Measurements from ENCODE around the gene CCDC157. TPM values are rescaled to one million over a fixed set of nuclear protein-coding genes. Genes with fewer than 3 reads are reported as not detected.
A peak's percentile ranks its signal among the peaks of the same experiment; 100 is the strongest.

Gene CCDC157
- total RNA-seq, 4 donors from 2014 or later = 0.17 to 4.5 (median 2.7) TPM

- H3K4me3 ChIP-seq (ENCODE audit: low read depth, poor library complexity, severe bottlenecking) = no peak overlapping the region
- no peak for DNase-seq (ENCODE audit: low spot score in 2 of 2)
- TF ChIP-seq CTCF (IDR thresholded peaks at IDR 0.05) (no peak), POLR2A (IDR thresholded peaks at IDR 0.05) (no peak)
- intact Hi-C loops (cut with DNase I; ENCODE audit: low total_unique reads) = no loop called here
- WGBS, 2 donors = 94 to 95% methylated on average over 1 of the region's 1 CpG
Observed at GRCh38 chr22:30416837-30417236, 60.0 kb downstream of the CCDC157 start.

GRCh38 chr22:30420347-30421125 lies 63.7 kb downstream of the CCDC157 start:
- no peak for DNase-seq (ENCODE audit: low spot score in 2 of 2)
- TF ChIP-seq CTCF (IDR thresholded peaks at IDR 0.05) (no peak), POLR2A (IDR thresholded peaks at IDR 0.05) (no peak)
- intact Hi-C loops (cut with DNase I; ENCODE audit: low total_unique reads) = loop anchor here (10.0 kb wide), 1 partner anchor 894 kb away; no protein-coding TSS in a partner anchor
- 51 to 73% methylated on average over 6 of the region's 6 CpGs for WGBS, 2 donors
- H3K4me3 ChIP-seq (ENCODE audit: low read depth, poor library complexity, severe bottlenecking) = no peak overlapping the region

GRCh38 chr22:30421695-30422480 lies 65.1 kb downstream of the CCDC157 start:
- intact Hi-C loops (cut with DNase I; ENCODE audit: low total_unique reads) = loop anchor here (10.0 kb wide), 1 partner anchor 893 kb away; no protein-coding TSS in a partner anchor
- no peak for DNase-seq (ENCODE audit: low spot score in 2 of 2)
- no peak for TF ChIP-seq POLR2A (IDR thresholded peaks at IDR 0.05)
- no peak for TF ChIP-seq CTCF (IDR thresholded peaks at IDR 0.05)
- H3K4me3 ChIP-seq (ENCODE audit: low read depth, poor library complexity, severe bottlenecking) = no peak overlapping the region
- 69 to 83% methylated on average over 8 of the region's 8 CpGs for WGBS, 2 donors

GRCh38 chr22:30422481-30423300 lies 65.9 kb downstream of the CCDC157 start:
- peak; percentile 80 to 94 for DNase-seq (ENCODE audit: low spot score in 2 of 2)
- intact Hi-C loops (cut with DNase I; ENCODE audit: low total_unique reads) = loop anchor here (10.0 kb wide), 1 partner anchor 892 kb away; no protein-coding TSS in a partner anchor
- peak overlapping the region; percentile 36 for H3K4me3 ChIP-seq (ENCODE audit: low read depth, poor library complexity, severe bottlenecking)
- 29 to 31% methylated on average over 17 to 18 of the region's 18 CpGs for WGBS, 2 donors
- TF ChIP-seq POLR2A (IDR thresholded peaks at IDR 0.05) (no peak), CTCF (IDR thresholded peaks at IDR 0.05) (no peak)

- peak; percentile 58 to 91 for DNase-seq (ENCODE audit: low spot score in 2 of 2)
- intact Hi-C loops (cut with DNase I; ENCODE audit: low total_unique reads) = loop anchor here (10.0 kb wide), 1 partner anchor 891 kb away; no protein-coding TSS in a partner anchor
- TF ChIP-seq POLR2A (IDR thresholded peaks at IDR 0.05) = peak in 1 of 2 donors; percentile 85
- TF ChIP-seq CTCF (IDR thresholded peaks at IDR 0.05) = no peak
- WGBS, 2 donors = 0 to 1% methylated on average over 26 to 38 of the region's 45 CpGs
- peak overlapping the region; percentile 36 for H3K4me3 ChIP-seq (ENCODE audit: low read depth, poor library complexity, severe bottlenecking)
Observed at GRCh38 chr22:30423301-30423958, 66.6 kb downstream of the CCDC157 start.
